Measurements from ENCODE around the gene DGUOK.
"Not testable (repeated sequence)": the region's sequence is repeated elsewhere in the genome, so short reads cannot be mapped to it uniquely, and the experiment has no call there.

DGUOK gene

DNA sequence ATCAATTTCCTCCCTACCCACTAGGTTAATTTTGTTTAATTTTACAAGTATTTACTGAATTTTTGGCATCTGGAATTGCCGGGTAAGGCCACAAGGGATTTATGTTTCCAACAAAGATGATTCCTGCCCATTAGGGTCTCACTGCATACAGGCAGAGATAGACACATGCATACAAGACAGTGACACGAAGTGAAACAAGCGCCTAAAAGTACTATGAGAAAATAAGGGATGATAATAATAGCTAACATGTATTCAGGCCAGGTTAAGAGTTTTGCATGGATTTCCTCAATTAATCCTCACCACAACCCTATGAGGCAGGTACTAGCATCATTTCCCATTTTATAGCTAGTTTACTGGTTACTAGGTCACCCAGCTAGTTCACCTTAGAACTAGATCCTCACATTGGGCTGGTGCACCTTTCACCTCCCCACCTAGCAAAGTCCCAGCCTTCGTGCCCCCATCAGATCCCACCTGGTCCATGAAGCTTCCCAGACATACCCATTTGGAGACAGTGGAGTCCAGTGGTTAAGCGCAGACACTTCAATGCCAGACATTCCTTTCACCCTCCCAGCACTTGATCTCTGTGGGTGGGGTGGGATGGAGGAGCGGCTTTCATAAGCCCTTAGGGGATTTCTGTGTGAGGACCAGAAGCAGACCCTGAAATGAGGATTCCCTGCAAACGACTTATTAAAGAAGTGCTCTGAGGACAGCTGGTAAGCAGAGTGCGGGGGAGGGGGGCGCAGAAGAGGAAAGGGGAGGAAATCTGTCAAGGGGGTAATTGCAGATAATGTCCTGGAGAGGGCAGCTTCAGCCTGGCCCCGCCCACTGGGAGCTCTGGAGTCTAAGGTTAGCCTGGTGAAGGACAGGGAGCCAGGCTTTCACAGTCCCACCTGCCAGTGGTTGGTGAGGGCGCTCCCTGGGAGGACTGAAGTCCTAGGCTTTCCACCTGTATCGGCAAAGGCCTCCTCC lies 5.8 kb upstream of the DGUOK start:
- DNase-seq (ENCODE audit: low read depth in 2 of 2): peak in 1 of 2 donors; percentile 27

DNA sequence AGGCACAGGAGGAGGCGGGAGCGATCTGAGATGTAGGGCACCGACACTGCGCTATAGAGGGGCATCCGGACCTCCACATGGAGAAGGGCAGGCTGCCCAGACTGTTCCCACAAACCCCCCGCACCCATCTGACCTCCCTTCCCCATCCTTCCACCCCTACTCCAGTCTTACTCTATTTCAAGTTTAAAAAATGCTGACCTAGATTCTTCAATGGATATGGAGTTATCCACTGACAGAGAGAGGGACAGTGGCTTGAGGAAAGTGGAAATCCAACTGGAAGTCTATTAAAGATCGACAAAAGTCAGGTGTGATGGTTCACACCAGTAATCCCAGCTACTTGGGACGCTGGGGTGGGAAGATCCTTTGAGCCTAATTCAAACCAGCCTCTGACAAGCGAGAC lies 5.1 kb upstream of the DGUOK start:
- no peak for DNase-seq (ENCODE audit: low read depth in 2 of 2)

DNA sequence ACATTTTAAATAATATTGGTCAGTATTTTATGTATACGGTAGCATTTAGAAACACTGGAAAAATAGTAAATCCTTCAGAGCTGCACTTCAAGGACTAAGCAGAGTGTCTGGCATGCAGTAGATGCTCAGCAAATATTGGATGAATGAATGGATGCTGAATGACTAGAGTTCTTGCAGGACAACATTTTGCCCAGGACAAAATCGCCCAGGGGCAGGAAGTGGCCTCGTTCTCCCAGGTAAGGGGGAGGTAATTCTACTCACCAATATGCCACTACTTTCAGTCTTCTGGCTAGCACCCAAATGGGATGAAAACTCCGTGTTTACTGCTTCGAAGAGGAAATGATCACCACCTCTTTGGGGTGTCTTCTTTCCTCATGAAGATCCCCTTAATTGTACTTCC lies 4.0 kb upstream of the DGUOK start:
- no peak for DNase-seq (ENCODE audit: low read depth in 2 of 2)

- DNase-seq (ENCODE audit: low read depth in 2 of 2): no peak
Observed at GRCh38 chr2:73925033-73925704, 1.5 kb upstream of the DGUOK start.

DNA sequence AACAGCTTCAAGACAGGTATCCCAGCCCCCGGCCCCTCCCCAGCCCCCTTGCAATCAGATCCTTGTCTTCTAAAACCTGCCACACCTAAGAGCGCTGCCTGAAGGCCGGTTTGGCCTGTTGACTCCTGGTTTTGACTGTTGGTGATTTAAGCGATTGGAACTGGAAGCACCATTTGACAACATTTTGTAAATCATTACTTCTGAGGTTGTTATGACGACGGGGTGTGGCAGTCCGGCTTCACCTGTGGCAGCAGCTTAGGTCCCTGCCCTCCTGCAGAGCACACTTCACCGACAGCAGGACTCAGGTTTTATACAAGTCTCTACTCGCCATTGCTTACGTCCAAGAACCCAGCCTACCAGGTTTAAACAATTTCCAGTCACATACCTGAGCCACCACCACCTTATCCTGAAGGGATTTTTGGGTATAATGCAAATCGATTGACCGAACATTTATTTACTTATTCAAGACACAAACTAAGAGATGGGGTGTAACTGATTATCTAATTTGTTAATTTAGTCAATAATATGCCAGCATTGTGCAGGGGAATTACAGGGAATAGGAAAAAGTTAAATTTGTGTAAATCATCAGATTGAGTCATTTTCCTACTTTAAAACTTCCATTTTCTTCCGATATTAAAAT lies 707 bp upstream of the DGUOK start:
- DNase-seq (ENCODE audit: low read depth in 2 of 2): no peak

DNA sequence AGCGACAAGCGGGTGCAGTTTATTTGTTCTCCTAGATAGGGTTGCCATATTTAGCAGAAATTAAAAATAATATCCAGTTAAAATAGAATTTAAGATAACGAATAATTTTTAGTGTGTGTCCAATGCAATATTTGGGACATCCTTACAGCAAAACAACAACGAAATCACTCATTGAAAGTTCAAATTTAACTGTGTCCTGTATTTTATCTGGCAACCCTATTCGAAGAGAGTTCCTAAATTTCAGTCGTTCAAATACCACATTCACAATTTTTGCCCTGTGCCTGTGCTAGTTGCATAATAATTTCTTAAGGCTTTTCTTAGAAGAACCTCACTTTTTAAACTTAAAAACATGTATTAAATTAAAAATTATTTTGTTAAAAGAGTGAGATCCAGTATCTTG lies 664 bp downstream of the DGUOK start:
- no peak for DNase-seq (ENCODE audit: low read depth in 2 of 2)

GRCh38 chr2:73928963-73929347 lies 2.3 kb downstream of the DGUOK start:
- DNase-seq (ENCODE audit: low read depth in 2 of 2): no peak

GRCh38 chr2:73930386-73930785 lies 3.7 kb downstream of the DGUOK start:
- DNase-seq (ENCODE audit: low read depth in 2 of 2): no peak

GRCh38 chr2:73931531-73932500 lies 5.1 kb downstream of the DGUOK start:
- peak; percentile 30 to 34 for DNase-seq (ENCODE audit: low read depth in 2 of 2)

DNA sequence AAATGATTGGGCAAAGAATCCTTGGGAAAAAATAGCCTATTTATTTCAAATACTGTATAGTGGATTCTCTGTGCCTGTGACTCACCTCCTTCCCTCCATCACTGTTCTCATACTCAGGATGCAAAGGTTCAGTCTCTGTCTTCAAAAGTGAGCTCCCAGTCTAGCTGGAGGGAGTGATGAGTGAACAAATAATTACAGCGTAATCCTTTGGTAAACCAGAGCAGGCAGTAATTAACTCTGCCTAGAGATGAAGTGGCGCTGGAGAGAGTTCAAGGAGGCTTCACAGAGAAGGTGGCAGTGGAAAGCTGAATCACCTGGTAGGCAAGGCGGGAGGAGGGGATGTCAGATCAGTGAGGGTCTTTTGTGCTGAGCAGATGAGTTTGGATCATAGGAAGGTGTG lies 6.5 kb downstream of the DGUOK start:
- no peak for DNase-seq (ENCODE audit: low read depth in 2 of 2)

DNA sequence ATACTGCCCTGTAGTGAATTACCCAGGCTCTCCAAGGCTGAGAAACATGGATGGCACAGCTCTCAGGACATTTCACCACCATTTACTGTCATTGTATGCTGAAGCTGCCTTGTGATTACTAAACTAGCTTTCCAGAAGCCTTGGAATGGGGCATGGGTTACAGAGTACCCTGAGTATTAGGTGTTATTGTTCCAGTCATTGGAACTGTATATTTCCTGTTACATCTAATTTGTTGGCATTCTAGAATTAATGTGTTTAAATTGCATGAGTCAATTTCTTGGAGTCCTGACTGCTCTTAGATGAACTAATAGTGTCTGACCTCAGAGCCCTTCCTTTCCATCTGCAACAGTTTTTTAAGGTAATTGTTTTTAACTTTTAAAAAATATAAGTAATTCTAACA lies 9.0 kb downstream of the DGUOK start:
- DNase-seq (ENCODE audit: low read depth in 2 of 2): no peak

DNA sequence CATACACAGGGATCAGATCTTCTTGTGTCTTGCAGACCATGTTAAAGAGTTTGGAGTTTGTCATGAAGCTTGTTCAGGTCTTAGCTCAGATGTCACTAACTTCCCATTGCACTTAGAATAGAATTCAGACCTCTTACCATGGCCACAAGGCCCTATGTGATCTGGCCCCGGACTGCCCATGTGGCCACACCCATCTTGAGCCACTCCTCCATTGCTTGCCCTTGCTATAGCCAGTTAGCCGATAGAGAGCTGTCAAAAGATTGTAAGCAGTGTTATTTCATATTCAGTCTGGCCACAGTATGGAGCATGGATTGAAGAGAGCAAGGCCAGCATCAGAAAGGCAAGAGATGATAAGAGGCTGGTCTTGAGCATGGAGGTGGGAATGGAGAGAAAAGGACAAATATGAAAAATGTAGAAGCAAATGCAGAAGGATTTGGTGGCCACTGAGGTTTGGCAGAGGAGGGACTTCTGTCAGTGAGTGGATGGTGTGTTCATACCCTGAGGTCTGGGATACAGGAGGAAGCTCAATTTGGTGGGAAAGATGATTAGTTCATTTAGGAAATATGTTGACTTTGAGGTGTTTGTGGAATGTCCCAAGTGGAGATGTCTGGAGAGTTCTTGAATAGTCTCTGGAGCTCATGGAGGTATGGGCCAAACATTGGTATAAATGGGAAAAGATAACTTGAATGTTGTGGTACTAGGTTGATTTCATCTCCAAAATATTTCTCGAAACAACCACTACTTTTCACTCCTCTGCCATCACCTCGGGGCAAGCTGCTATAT lies 10.6 kb downstream of the DGUOK start:
- no peak for DNase-seq (ENCODE audit: low read depth in 2 of 2)

GRCh38 chr2:73937899-73938298 lies 11.2 kb downstream of the DGUOK start:
- no peak for DNase-seq (ENCODE audit: low read depth in 2 of 2)

DNA sequence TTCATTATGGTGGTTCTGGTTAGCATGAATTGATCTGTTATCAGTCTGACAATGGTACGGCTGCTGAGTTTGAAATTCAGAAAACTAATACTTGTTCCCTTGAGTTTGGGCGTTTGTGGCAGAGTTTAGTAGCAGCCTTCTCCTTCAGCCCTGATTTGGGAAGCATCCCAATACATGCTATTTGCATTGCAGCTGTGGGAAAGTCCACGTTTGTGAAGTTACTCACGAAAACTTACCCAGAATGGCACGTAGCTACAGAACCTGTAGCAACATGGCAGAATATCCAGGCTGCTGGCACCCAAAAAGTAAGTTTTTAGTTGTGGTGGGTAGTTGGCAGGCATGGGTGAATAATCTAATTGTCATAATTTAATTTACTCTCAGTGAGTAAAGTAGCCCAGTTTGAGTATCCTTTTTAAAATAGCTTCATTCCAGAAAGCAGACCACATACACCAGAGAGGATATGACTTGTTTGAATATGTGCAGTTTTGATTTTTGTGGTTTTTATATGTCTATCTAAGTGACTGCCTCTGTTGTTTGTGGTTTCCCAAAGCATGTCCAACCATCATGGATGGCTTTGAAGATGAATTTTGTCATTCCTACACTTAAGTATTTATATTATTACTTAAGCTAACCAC lies 12.2 kb downstream of the DGUOK start:
- DNase-seq (ENCODE audit: low read depth in 2 of 2): no peak

DNA sequence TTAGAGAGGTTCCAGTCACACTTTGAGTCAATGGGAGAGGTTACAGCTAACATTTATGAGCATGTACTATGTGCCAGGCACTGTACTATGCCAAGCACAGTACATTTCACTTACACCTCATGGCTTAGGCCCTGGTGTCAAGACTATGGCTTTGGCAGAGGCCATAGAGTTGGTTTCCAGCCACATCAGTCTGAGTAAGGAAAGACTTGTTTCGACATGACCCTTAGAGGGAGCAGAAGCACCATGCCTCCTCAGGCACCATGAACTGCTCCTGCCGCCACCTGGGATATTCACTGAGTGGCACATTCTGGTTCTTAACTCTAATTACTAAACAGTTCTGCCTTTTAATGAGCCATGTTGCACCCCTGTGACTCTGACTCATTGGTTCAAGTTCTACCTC lies 12.7 kb downstream of the DGUOK start:
- DNase-seq (ENCODE audit: low read depth in 2 of 2): no peak

DNA sequence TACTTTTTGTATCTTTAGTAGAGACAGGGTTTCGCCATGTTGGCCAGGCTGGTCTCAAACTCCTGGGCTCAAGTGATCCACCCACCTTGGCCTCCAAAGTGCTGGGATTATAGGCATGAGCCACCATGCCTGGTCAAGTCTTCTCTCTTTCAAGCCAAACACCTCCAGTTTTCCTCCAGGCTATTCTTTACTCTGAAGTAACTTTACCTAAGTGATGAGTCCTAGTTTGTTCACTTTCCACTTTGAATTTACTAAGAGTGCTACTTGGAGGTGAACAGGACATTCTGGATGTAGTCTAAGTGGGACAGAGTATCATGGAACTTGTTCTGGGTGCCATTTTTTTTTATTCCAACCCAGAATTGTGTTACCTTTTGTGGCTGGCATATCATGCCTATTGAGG lies 13.4 kb downstream of the DGUOK start:
- DNase-seq (ENCODE audit: low read depth in 2 of 2): not testable (repeated sequence)

DNA sequence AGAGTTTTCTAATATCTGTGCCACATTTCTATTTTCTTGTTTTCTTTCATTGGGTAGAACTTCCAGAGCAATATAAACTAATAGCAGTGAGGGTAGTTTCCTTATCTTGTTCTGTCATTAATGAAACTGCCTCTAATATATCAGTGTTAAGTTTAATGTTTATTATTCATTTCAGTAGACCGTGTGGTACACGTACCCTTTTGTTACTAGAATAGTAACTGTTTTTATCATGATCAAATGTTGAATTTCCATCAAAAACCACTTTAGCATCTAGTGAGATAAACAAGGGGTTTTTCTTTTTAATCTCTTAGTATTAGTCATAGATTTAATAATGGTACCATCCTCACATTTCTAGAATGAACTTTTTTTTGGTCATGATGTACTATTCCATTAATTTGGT lies 16.0 kb downstream of the DGUOK start:
- DNase-seq (ENCODE audit: low read depth in 2 of 2): no peak

DNA sequence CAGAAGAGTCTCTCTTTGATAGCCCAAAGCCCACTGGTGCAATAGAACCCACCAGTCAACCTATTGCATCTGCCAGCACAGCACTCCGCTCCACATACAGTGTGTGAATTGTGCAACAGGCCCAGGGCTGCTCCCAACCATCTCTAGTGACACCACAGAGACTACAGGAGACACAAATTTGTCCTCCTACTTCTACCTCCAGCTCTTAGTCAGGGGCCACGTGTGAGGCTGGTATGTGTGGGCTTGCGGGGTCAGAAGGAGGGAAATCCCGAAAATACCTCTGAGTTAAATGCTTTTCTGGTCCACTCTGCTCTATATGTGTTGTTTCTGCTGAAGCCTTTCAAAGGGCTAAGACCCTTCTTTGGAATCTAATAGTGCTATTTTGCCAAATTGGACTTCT lies 18.0 kb downstream of the DGUOK start:
- DNase-seq (ENCODE audit: low read depth in 2 of 2): no peak

- DNase-seq (ENCODE audit: low read depth in 2 of 2): no peak
Observed at GRCh38 chr2:73946215-73946614, 19.5 kb downstream of the DGUOK start.

GRCh38 chr2:73946666-73947065 lies 20.0 kb downstream of the DGUOK start:
- DNase-seq (ENCODE audit: low read depth in 2 of 2): no peak
